GM12864 (cell line): ENCODE measurements around the gene EIF1.

Experiments
- DNase-seq: peaks from one replicate; pipeline ENCODE4 v3.0.0-alpha.2; 2011; ENCODE audit warnings: low read depth
- H3K4me3 ChIP-seq: 2 replicates; pipeline ENCODE4 v1.5.1; 2011; ENCODE audit warnings: mild to moderate bottlenecking, low read depth, low read length, control low read depth
- TF ChIP-seq, protein P1 (sequence below): IDR thresholded peaks from 2 replicates; pipeline ENCODE4 v1.5.1; 2011; ENCODE audit warnings: low read depth, mild to moderate bottlenecking, moderate library complexity, low read length, control low read depth, inconsistent platforms; ENCODE audit errors: missing control alignments

EIF1 gene

DNA sequence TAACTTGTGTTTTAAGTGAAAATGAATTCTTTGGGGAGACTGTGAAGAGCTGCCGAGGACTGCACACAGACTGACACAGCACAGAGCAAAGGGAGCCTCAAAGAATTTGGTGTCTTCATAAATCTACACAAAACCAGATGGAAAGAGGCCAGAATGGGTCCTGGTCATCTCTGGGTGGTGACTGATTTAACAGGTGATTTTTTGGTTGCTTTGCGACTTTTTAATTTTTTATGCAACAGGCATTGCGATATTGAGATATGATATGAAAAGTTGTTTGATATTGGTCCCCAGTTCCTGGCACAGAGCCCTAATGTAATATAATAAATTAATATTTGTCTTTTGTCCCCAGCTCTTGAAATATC lies 12.6 kb upstream of the EIF1 start:
- no peak overlapping the region for H3K4me3 ChIP-seq
- TF ChIP-seq, protein P1, sequence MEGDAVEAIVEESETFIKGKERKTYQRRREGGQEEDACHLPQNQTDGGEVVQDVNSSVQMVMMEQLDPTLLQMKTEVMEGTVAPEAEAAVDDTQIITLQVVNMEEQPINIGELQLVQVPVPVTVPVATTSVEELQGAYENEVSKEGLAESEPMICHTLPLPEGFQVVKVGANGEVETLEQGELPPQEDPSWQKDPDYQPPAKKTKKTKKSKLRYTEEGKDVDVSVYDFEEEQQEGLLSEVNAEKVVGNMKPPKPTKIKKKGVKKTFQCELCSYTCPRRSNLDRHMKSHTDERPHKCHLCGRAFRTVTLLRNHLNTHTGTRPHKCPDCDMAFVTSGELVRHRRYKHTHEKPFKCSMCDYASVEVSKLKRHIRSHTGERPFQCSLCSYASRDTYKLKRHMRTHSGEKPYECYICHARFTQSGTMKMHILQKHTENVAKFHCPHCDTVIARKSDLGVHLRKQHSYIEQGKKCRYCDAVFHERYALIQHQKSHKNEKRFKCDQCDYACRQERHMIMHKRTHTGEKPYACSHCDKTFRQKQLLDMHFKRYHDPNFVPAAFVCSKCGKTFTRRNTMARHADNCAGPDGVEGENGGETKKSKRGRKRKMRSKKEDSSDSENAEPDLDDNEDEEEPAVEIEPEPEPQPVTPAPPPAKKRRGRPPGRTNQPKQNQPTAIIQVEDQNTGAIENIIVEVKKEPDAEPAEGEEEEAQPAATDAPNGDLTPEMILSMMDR: no peak
- DNase-seq: no peak

DNA sequence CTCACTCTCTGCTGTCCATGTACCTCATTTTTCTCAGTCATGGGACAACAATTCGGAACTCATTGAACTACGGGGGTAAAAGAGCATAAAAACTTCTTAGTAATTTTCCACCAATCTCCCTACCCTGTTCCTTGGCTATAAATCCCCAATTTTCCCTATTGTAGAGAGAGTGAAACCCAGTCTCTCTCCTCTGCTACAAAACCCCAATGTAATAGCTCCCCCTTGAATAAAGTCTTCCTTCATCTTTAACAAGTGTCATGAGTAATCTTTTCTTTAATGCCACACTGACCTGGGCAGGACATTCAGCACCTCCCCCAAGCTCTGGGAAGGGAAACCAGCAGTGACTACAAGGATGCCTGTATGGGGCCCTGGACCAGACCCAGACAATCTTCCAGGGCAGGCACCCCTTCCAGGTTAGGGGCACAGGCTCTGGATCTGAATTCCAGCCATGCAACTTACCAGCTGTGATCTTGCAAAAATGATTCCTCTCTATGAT lies 10.2 kb upstream of the EIF1 start:
- TF ChIP-seq, protein P1: no peak
- DNase-seq: no peak
- H3K4me3 ChIP-seq: peak overlapping the region; percentile 48

DNA sequence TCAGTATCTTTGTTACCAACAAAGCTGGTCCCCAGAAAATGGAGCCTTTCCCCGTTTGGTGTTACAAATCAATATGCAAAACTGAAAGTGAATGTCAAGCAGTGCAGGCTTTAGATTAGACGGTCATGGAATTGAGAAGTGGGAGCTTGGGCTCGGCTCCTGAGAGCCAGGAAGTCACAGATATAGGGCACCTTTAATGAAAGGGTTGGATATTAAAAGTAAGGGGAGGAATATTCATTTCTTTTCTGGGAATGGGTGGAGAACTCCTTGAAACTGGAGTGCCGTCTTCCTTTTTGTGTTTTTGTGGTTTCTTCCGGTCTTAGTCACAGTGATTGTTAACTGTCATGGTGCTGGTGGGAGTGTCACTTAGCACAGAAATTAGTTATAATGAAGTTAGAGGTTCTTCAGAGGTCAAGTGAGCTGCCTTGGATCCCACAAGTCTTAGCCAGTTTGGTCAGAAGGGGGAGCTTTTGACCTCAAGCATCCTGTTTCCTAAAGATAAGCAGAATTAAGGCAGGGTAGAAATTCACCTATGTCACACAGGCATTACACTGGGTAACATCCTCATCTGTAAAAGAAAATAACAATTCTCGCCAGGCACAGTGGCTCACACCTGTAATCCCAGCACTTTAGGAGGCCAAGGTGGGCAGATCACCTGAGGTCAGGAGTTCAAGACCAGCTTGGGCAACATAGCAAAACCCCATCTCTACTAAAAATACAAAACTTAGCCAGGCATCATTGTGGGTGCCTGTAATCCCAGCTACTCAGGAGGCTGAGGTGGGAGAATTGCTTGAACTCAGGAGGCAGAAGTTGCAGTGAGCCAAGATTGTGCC lies 9.6 kb upstream of the EIF1 start:
- TF ChIP-seq, protein P1: peak; percentile 39
- peak; percentile 83 for DNase-seq
- peak overlapping the region; percentile 48 for H3K4me3 ChIP-seq

DNA sequence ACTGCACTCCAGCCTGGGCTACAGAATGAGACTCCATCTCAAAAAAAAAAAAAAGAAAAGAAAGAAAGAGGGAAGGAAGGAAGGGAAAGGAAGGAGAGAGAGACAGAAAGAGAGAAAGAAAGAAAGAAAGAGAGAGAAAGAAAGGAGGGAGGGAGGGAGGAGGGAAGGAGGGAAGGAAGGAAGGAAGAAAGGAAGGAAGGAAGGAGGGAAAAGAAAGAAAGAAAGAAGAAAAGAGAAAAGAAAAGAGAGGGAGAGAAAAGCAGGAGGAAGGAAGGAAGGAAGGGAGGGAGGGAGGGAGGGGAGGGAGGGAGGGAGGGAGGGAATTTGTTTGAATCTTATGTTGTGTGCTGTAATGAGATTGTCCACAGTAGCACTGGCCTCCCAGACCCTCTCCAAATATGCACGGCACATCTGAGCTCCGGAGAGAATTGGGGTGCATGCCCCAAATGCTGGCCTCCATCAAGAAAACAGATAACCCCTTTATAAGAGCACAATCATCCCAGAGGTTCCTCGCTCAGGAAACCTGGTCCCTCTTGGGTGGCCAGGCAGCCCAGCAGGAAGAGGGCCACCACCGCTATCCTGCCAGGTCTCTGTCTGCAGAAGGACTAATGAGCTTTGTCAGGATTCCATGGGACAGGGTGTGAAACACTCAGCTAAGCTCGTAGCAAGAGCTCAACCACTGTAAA lies 8.8 kb upstream of the EIF1 start:
- no peak for DNase-seq
- no peak overlapping the region for H3K4me3 ChIP-seq
- TF ChIP-seq, protein P1: no peak

DNA sequence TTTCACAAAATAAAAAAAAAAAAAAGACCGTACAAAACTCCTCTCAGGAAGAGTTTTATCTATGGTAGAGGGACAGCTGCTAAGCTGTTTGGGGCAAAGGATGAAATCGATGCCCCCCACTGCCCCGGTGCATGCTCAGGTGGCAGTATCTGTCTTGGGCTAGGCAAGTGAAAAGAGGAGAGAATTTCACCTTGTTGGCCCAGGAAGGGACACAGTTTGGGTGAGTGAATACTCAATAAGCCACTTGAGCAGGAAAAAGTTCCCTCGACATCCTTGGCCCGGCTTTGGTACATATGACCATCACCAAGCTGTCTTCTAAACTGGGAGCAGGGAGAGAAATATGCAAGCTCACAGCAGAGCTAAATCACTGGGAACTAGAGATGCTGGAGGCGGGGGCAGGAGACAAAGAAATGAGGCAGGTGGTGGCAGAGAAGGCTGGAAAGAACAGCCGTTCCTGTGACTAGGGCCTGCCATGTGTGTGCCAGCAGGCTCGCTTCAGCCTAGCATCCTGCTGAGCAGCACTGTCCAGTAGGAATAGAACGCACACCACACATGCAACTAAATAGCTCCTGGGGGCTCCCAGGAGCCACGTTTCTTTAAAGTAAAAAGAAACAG lies 8.2 kb upstream of the EIF1 start:
- H3K4me3 ChIP-seq: no peak overlapping the region
- DNase-seq: no peak
- TF ChIP-seq, protein P1: no peak

DNA sequence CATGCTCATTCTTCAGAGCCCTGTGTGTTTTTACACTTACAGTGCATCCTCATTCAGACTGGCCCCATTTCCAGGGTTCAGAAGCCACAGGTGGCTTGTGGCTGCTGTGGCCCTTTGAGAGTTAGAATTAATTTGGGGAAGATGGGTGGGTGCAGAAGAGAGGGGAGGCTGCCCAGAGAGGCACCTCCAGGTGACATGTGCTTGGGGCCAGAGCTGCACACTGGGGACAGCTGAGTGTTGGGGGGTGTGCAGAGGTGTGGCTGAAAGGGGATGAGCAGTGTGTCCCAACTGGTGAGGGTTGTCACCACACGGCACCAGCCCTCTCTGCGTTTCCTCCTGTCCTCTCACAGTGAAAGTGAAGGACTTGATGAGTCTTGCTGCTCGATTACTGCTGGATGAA lies 6.9 kb upstream of the EIF1 start:
- no peak overlapping the region for H3K4me3 ChIP-seq
- TF ChIP-seq, protein P1: no peak
- no peak for DNase-seq
